Measurements from ENCODE around the gene SLC7A8. TPM values are rescaled to one million over a fixed set of nuclear protein-coding genes. Genes with fewer than 3 reads are reported as not detected.
"Not testable (repeated sequence)": the region's sequence is repeated elsewhere in the genome, so short reads cannot be mapped to it uniquely, and the experiment has no call there.

SLC7A8 gene
- 2.9 TPM for polyA plus RNA-seq (ENCODE audit: insufficient read length)

DNA sequence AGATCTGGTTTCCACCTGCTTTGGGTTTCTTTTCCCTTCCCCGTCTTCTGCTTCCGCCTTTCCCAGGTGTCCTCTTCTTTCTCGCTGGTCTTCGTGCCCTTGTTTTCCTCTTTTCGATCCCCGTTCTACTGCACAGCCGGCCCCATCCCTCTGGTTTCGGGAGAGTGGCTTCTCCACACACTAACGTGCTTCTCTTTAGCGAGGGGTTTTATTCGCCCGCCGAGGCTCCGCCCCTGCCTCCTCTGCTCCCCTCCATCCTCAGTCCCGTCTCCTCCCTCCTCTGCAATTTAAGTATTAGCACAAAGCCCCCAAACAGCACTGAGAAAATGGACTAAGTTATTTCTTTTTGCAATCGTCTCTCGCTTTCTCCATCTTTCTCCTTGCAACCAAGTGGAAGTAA lies at the start of gene SLC7A8:
TSS of gene SLC7A8 (minus strand) at position 182 of the 400 bp plus-strand sequence. CDS start 746 bp downstream, outside the sequence.
- DNase-seq (ENCODE audit: low read depth): no peak

DNA sequence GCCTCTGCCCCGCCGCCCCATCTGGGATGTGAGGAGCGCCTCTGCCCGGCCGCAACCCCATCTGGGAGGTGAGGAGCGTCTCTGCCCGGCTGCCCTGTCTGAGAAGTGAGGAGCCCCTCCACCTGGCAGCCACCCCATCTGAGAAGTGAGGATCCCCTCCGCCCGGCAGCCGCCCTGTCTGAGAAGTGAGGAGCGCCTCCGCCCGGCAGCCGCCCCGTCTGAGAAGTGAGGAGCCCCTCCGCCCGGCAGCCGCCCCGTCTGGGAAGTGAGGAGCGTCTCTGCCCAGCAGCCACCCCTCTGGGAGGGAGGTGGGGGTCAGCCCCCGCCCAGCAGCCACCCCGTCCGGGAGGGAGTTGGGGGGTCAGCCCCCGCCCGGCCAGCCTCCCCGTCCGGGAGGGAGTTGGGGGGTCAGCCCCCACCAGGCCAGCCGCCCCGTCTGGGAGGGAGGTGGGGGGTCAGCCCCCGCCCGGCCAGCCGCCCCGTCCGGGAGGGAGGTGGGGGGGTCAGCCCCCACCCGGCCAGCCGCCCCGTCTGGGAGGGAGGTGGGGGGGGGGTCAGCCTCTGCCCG lies 48.9 kb upstream of the SLC7A8 start:
- not testable (repeated sequence) for DNase-seq (ENCODE audit: low read depth)

DNA sequence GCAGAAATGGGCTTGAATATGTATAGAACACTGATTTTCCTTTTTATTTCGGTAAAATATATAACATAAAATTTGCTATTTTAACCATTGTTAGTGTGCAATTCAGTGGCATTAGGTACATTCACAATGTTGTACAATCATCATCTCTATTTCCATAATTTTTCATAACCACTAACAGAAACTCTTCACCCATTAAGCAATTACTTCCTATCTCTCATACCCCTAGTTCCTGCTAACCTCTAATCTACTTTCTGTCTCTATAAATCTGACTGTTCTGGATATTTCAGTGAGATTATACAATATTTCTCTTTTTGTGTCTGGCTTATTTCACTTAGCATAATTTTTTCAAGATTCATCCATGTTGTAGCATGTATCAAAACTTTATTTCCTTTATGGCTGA lies 45.4 kb upstream of the SLC7A8 start:
- no peak for DNase-seq (ENCODE audit: low read depth)

DNA sequence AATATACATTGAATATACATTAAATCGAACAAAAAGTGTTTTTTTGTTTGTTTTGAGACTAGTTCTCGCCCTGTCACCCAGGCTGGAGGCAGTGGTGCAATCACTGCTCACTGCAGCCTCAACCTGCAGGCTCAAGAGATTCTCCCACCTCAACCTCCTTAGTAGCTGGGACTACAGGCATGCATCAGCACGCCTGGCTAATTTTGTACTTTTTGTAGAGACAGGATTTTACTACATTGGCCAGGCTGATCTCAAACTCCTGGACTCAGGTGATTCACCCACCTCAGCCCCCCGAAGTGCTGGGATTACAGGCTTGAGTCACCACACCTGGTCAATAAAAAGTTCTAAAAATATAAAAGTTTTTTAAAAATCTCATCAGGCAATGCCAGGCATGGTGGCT lies 44.1 kb upstream of the SLC7A8 start:
- DNase-seq (ENCODE audit: low read depth): no peak

DNA sequence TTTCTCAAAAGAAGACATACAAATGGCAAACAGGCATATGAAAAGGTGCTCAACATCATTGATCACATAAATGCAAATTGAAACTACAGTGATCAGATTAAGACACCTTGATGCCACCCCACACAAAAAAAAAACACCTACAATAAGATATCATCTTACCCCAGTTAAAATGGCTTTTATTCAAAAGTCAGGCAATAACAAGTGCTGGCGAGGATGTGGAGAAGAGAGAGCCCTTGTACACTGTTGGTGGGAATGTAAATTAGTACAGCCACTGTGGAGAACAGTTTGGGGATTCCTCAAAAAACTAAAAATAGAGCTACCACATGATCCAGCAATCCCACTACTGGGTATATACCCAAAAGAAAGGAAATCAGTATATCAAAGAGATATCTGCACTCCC lies 41.5 kb upstream of the SLC7A8 start:
- not testable (repeated sequence) for DNase-seq (ENCODE audit: low read depth)

DNA sequence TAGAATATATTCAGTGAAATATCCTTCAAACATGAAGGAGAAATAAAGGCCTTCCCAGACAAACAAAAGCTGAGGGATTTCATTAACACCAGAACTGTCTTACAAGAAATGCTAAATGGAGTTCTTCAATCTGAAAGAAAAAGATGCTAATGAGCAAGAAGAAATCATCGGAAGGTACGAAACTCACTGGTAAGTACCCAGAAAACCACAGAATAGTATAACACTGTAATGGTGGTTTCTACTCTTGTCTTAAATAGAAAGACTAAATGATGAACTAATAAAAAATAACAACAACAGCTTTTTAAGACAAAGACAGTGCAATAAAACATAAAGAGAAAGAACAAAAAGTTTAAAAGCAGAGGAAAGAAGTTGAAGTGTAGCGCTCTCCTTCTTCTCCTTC lies 35.6 kb upstream of the SLC7A8 start:
- no peak for DNase-seq (ENCODE audit: low read depth)

DNA sequence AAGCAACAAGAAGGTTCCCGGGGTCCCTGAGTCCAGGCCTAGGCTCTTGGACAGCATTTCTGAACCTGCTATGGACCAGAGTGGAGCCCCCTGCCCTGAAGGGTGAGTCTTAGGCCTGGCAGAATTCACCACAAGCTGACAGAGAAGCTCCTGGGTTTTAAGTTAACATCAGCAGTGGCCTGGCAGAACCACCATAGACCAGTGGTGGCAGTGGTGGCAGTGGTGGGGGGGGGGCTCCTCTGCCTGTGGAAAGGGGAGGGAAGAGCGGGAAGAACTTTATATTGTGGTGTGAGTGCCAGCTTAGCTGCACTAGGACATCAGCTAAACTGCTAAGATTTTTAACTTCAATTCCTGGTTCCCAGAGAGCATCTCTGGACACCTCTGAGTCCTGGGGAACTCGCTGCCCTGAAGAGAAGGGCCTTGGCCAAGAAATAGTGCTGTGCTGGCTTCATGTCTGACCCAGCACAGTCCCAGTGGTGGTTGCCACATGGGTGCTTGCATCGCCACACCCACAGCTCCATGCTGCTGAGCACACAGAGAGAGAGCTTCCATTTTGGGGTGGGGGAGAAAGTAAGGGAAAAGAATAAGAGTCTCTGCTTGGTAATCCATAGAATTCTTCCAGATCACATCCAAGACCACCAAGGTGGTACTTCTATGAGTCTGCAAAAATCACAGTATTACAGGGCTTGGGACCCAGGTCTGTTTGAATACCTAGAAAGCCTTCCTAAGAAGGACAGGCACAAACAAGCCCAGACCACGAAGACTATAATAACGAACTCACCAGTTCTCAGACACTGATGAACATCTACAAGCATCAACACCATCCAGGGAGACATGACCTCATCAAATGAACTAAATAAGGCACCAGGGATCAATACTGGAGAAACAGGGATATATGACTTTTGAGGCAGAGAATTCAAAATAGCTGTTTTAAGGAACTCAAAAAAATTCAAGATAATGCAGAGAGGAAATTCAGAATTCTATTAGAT lies 33.9 kb upstream of the SLC7A8 start:
- DNase-seq (ENCODE audit: low read depth): no peak

DNA sequence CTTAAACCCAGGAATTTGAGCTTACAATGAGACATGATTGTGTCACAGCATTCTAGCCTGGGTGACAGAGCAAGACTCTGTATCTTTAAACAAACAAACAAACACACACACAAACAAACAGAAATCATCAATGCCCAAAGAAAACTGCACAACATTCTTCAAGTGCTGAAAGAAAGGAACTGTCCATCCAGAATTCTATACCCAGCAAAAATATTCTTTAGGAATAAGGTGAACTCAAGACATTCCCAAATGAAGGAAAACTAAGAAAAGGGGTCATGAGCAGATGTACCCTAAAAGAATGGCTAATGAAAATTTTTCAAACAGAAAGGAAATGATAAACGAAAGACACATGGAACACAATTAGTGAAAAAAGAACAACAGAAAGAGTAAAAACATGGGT lies 32.0 kb upstream of the SLC7A8 start:
- no peak for DNase-seq (ENCODE audit: low read depth)

DNA sequence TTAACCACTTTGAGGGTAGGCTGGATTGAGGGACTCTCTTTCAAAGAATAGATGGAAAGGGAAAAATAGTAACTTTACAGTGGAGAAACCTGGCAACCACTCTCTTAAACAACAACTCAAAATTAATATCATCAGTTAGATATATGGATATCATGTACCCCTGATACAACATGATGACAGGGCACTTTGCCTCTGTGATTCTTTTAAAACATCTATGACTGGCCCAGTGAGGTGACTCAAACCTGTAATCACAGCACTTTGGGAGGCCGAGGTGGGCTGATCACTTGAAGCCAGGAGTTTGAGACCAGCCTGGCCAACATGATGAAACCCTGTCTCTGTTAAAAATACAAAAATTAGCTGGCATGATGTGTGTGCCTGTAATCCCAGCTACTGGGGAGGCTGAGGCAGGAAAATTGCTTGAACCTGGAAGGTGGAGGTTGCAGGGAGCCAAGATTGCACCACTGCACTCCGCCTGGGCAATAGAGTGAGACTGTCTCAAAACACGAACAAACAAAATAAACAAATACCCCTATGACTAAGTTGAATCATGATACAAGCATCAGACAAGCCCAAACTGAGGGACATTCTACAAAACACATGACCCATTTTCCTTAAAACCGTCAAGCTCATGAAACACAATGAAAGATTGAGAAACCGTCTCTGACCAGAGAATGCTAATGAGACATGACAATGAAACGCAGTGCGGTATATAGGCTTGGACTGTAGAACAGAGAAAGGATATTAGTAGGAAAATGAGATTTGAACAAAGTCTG lies 26.4 kb upstream of the SLC7A8 start:
- DNase-seq (ENCODE audit: low read depth): no peak

DNA sequence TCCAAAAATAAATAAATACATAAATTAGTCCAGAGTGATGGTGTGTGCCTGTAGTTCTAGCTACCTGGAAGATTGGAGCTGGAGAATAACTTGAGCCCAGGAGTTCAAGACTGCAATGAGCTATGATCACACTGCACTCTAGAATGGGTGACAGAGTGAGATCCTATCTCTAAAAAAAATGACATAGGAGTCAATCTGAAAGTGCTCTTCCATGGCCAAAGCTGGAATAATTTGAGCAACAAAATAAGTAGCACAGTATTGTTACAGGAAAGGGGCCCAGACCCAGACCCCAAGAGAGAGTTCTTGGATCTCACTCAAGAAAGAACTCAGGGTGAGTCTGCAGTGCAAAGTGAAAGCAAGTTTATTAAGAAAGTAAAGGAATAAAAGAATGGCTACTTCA lies 24.9 kb upstream of the SLC7A8 start:
- DNase-seq (ENCODE audit: low read depth): no peak

DNA sequence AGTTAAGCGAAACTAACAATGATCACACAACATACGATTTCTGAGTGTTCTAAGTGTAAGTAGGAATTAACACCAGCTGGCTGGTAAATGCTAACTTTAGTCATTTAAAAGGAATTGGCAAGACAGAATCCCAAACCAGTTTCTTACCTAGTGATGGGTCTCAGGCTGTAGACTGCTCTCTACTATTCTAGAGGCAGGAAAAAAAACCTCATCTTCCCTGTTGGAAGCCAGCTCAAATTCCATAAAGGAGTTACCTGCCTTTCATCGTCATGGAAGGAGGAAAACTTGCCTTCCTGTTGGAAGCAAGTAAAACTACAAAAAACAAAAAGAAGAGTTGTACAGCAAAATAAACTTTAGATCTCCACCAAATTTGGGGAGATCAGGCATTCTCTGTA lies 23.7 kb upstream of the SLC7A8 start:
- DNase-seq (ENCODE audit: low read depth): no peak

DNA sequence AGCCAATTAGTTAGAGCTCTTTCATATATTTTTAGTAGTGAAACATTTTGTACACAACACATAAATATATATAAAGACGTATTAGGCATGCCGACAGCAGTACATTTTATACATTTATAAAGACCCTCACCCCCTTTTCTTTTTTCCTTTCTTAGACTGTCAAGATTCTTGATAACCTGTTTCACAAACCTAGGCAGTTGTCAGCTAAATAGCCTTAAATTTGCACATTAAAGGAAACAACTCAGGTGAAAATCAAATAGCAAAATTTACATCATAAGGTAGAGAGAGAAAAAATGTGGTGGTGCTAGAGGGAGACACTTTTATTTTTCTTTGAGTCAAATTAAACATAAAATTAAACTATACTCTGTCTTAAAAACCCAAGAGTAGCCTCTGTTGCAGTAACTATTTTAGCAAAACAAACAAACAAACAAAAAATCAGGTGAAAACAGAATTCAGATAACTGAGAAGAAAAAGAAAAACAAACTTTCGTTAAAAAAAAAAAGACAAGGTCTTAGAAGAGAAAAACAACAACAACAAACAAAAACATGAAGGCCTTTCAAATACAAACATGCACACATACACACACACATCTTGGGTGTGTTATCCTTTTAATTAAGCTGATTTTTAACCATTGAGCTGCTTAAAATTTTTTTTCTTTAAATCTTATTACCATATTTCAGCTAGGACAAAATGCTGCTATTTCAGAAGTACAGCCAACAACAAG lies 23.1 kb upstream of the SLC7A8 start:
- DNase-seq (ENCODE audit: low read depth): no peak

DNA sequence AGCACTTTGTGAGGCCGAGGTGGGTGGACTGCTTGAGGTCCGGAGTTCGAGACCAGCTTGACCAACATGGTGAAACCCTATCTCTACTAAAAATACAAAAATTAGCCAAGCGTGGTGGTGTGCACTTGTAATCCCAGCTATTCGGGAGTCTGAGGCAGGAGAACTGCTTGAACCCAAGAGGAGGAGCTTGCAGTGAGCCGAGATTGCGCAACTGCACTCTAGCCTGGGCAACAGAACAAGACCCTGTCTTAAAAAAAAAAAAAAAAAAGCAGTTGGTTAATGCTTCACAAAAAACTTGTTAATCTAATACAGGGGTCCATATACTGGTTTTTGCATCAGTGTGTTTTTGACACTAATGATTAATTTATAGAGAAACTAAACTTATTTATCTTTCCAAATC lies 18.5 kb upstream of the SLC7A8 start:
- no peak for DNase-seq (ENCODE audit: low read depth)

DNA sequence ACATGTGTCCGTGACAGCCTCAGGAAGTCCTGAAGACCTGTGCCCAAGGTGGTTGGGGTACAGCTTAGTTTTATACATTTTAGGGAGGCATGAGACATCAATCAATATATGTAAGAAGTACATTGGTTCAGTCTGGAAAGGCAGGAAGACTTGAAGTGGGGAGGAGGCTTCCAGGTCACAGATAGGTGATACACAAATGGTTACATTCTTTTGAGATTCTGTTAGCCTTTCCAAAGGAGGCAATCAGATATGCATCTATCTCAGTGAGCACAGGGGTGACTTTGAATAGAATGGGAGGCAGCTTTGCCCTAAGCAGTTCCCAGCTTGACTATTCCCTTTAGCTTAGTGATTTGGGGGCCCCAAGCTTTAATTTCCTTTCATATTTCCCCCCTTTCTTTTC lies 15.7 kb upstream of the SLC7A8 start:
- not testable (repeated sequence) for DNase-seq (ENCODE audit: low read depth)

DNA sequence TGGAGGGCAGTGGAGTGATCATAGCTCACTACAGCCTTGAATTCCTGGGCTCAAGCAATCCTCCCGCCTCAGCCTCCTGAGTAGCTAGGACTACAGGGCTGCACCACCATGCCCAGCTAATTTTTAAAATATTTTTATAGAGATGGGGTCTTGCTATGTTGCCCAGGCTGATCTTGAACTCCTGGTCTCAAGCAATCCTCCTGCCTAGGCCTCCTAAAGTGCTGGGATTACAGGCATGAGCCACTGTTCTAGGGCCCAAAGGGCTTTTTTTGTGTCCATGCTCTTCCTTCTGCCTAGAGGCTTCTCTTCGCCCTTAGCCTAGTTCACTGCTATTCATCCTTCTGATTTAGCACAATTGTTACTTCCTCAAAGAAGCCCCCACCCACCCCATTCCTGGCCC lies 13.0 kb upstream of the SLC7A8 start:
- DNase-seq (ENCODE audit: low read depth): not testable (repeated sequence)

DNA sequence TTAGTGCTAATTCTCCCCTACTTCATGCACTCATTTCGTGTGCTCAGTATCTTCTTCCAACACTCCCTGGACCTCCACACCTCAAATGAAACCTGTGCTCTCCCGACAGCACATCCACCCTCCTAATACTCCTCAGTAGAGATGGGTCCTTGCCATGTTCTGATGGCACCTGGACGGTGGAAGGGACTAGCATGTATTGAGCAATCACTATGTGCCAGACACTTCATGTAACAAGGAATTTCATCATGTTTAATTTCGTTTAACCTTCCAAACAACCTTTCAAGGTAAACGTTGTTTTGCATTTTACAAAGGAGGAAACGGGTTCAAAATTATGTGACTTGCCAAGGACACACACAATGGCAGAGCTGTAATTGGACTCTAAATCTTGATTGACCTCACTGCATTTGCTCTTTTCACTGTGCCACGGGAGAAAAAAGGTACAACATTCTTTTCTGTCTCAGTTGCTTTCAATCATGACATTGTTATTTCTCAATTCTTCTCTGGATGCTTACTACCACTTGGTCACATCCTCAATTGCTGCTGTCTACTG lies 12.2 kb upstream of the SLC7A8 start:
- DNase-seq (ENCODE audit: low read depth): no peak

DNA sequence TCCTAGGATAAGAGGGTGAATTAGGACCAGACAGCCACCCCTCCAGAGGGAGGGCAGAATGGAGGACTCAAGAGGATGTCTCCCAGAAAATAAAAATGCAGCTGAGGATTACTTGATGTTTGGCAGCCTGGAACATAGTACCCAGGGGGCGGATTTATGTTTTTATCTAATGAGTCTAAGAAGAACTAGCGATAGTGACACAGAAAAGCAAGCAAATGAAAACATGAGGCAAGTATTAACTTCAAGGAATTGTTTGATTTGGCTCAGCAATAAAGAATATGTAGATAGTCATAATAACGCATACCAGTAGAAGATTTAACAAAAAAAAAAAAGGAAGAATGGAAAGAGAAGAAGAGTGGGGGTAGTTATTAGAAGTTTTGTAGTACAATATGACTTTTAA lies 10.0 kb upstream of the SLC7A8 start:
- no peak for DNase-seq (ENCODE audit: low read depth)

DNA sequence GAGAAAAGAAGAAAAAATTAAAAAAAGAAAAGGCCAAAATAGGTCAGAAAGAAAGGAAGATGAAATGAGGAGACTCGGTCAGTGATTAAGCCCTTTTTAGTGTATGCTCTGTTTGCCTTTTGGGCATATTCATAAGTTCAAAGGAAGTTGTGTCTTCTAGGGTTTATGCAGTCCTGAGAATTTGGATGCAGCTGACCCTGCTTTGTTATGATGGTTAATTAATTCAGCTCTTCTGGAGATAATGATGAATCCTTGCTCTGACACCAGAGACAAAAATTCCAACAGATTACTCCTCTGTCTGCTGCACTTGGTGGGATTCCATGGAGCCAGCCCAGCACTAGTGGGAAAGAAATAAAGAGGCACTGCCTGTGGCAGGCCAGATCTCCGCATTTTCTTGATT lies 4.5 kb upstream of the SLC7A8 start:
- no peak for DNase-seq (ENCODE audit: low read depth)

DNA sequence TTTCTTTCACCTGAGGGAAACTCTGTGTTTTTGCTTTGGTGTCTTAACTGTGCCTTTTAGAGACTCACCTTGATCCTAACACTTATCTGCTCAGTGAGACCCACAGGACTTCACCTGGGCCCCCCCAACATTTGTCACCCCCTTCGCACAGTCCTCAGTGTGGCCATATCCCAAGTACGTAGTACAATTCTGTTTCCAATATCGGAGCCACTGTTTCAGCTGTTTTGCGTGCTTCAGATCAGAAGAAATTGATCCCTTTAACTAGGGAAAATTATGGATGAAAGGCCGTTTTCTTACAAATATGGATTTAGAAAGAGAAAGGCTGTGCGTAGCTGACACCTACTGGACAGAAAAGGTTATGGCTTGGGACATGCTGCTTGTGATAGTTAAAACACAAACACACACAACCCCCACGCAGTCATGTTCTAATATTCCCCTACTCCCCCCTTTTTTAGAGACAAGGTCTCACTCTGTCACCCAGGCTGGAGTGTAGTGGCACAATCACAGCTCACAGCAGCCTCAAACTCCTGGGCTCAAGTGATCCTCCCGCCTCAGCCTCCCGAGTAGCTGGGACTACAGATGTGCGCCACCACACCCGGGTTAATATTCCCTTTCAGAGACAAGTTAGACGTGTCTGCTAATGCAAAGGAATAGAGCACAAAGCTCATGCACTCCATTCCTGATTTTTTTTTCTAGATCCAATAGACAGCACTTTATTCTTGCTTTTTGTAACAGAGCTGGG lies 3.6 kb upstream of the SLC7A8 start:
- DNase-seq (ENCODE audit: low read depth): no peak

DNA sequence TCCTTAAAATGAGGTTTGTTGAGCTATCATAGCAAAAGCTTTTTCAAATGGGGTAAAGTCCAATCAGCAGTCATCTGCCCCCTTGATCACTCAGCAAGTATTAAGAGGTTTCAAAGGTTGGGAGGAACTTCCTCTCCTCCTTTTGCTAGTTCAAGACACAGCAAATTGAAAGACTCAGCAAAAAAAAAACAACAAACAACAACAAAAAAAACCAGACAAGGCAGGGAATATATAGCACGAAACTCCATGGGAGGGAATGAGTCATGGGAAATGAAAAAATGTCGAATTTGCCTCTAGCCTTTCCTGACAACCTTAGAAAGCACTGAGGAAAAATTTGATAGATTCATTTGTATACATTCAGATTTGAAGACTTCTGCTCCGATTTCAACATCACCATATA lies 1.6 kb upstream of the SLC7A8 start:
- DNase-seq (ENCODE audit: low read depth): no peak

DNA sequence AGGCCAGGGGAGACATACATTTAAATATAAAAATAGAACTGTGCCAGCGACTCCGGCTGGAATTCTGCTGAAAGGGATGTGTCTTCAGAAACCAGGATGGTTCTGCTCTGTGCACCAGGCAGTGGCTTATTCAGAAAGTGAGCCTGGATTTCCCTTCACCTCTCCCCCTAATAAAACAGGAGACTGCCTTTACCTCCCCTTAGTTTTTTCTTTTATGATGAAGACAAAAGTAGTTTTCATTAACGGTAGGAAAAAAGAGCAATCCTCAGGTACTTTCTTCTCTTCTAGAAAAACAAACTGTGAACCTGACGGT lies 346 bp downstream of the SLC7A8 start:
- DNase-seq (ENCODE audit: low read depth): no peak
